Measurements from ENCODE around the gene CELF4. TPM values are rescaled to one million over a fixed set of nuclear protein-coding genes. Genes with fewer than 3 reads are reported as not detected.

Gene CELF4
- total and polyA plus RNA-seq, 2 of the 4 experiments (the other 2 are of a cell fraction) = not detected

GRCh38 chr18:37219257-37219656 is 346.3 kb downstream of the CELF4 start:
- in situ Hi-C loops (cut with MboI; ENCODE audit: low sequenced_read_pairs) = no loop called here
- H3K4me2 ChIP-seq (ENCODE audit: low read depth, low read length) = no peak overlapping the region
- H2AFZ ChIP-seq (replicated peaks; ENCODE audit: low read length, poor library complexity) = no peak overlapping the region
- no peak overlapping the region for H4K8ac ChIP-seq (ENCODE audit: low read depth in 2 of 2, low read length in 2 of 2)
- no peaks in the 10 kb centered on the region for H3K79me1 ChIP-seq (ENCODE audit: low read depth in 1 of 2, low read length in 2 of 2)
- no peak overlapping the region for H3K14ac ChIP-seq (replicated peaks; ENCODE audit: low read depth, low read length)
- no peak overlapping the region for H2BK5ac ChIP-seq (ENCODE audit: low read depth, low read length, poor library complexity, severe bottlenecking)
- H3K4me1 ChIP-seq (ENCODE audit: control insufficient read depth, insufficient read depth, low read length) = no peaks in the 10 kb centered on the region
- no peaks in the 10 kb centered on the region for H3K27me3 ChIP-seq (ENCODE audit: control insufficient read depth, insufficient read depth, low read length)
- no peak overlapping the region for H4K91ac ChIP-seq (ENCODE audit: insufficient read depth, low read depth, low read length)
- dilution Hi-C loops (cut with HindIII; ENCODE audit: low sequenced_read_pairs, unreplicated experiment) = no loop called here
- no peaks in the 10 kb centered on the region for H4K20me1 ChIP-seq (ENCODE audit: insufficient read depth, low read length)
- no peak overlapping the region for H3K18ac ChIP-seq (ENCODE audit: low read depth, low read length)
- H3K36me3 ChIP-seq (ENCODE audit: control insufficient read depth, insufficient read depth, low read length) = no peaks in the 10 kb centered on the region
- no peak overlapping the region for H3K56ac ChIP-seq (ENCODE audit: extremely low read depth, insufficient read depth, low read length)
- BruUV-seq (replicated peaks) = no TSS peak
- CTCF ChIA-PET = no interaction called here
- H3K27ac ChIP-seq (ENCODE audit: insufficient read depth, low read length) = no peak overlapping the region
- ATAC-seq (ENCODE audit: low read depth) (no peak), DNase-seq (no peak)
- POLR2A ChIA-PET (ENCODE audit: unreplicated experiment) = no interaction called here
- no peak overlapping the region for H2AK9ac ChIP-seq (replicated peaks; ENCODE audit: low read depth, low read length, poor library complexity)
- TF ChIP-seq POLR2A (IDR thresholded peaks at IDR 0.05; ENCODE audit: low read depth, low read length) = no peak
- no peak for TF ChIP-seq SMC3 (IDR thresholded peaks at IDR 0.05; ENCODE audit: low read depth, low read length)
- no peak for TF ChIP-seq CHD1 (IDR thresholded peaks at IDR 0.05; ENCODE audit: low read depth, low read length)
- TF ChIP-seq RCOR1 (IDR thresholded peaks at IDR 0.05; ENCODE audit: insufficient replicate concordance, low read length) = no peak
- TF ChIP-seq MXI1 (IDR thresholded peaks at IDR 0.05; ENCODE audit: borderline replicate concordance, low read depth, low read length) = no peak
- no peak for TF ChIP-seq MAFK (IDR thresholded peaks at IDR 0.05; ENCODE audit: low read depth, low read length)
- TF ChIP-seq ELK1 (IDR thresholded peaks at IDR 0.05; ENCODE audit: borderline replicate concordance, low read depth, low read length) = no peak
- no peak for TF ChIP-seq RAD21 (IDR thresholded peaks at IDR 0.05; ENCODE audit: low read length)
- no peak overlapping the region for H3K4ac ChIP-seq (ENCODE audit: low read depth, low read length)
- no peak overlapping the region for H3K23ac ChIP-seq (ENCODE audit: low read depth, low read length)
- H2BK15ac ChIP-seq (ENCODE audit: low read depth, low read length) = no peak overlapping the region
- no peaks in the 10 kb centered on the region for H3K9me1 ChIP-seq (ENCODE audit: insufficient read depth, low read length)
- H2AK5ac ChIP-seq (ENCODE audit: low read depth, low read length) = no peak overlapping the region
- H4K5ac ChIP-seq (ENCODE audit: low read depth, low read length) = no peak overlapping the region
- H3K4me3 ChIP-seq (ENCODE audit: insufficient read depth, low read depth, low read length) = no peak overlapping the region
- WGBS, 2 experiments (ENCODE audit: extremely low coverage in 2 of 2, insufficient read length in 1 of 2) = 83% methylated on average over 2 of the region's 7 CpGs; no CpG with 5 or more reads in 1 of the 2 experiments
- H2BK20ac ChIP-seq (ENCODE audit: low read depth, low read length) = no peak overlapping the region
- H3K9me3 ChIP-seq (ENCODE audit: control insufficient read depth, insufficient read depth, low read length) = no peaks in the 10 kb centered on the region
- H2BK120ac ChIP-seq (ENCODE audit: low read depth, low read length) = no peak overlapping the region
- intact Hi-C loops (cut with micrococcal nuclease) = no loop called here
- H3K9ac ChIP-seq (ENCODE audit: low read depth, low read length) = no peak overlapping the region
